K562 (cell line): ENCODE measurements around the gene FGF21. TPM values are rescaled to one million over a fixed set of nuclear protein-coding genes. Genes with fewer than 3 reads are reported as not detected.

Source experiments
- ATAC-seq: fragments of 200-7000 bp; cut with Tn5 transposase; 3 replicates; pipeline ENCODE4 v1.9.1; 2020; ENCODE audit warnings: moderate library complexity
- BruUV-seq: library from RNA; stranded (reverse); fragments of 400-500 nt; replicated peaks from 2 replicates; lab custom pipeline; 2021; lab: Mats Ljungman, UMichigan
- CTCF ChIA-PET: fragments of 300-600 bp; formaldehyde crosslinking; extraction: SDS; loops from one replicate; lab custom pipeline; 2021; ENCODE audit warnings: low intra/inter-chr PET ratio; lab: Yijun Ruan, JAX
- POLR2A ChIA-PET: fragments of 300-600, 350-650 bp; sonication (Branson Sonifier 250); formaldehyde crosslinking; extraction: SDS; loops from one replicate; lab custom pipeline; 2021; ENCODE audit warnings: antibody characterized with exemption, inconsistent platforms; lab: Yijun Ruan, JAX
- DNase-seq, 4 experiments: peaks; one replicate each; pipeline versions ENCODE4 v3.0.0 to v3.0.0-alpha.2; 2011 to 2018; ENCODE audit warnings: low spot score in 3 of 4, mixed read lengths in 3 of 4; ENCODE audit errors: extremely low read depth in 1 of 4
- FAIRE-seq: peaks from 2 replicates; lab custom pipeline; 2011; peaks lifted over from hg19 to GRCh38; lab: Jason Lieb, UNC
- H2AFZ ChIP-seq: 2 replicates; pipeline ENCODE4 v1.6.0; 2011; ENCODE audit warnings: low read depth, low read length, control low read depth, inconsistent platforms
- H3K27ac ChIP-seq: fragments of 200-600 bp; 3 replicates; pipeline ENCODE4 v1.8.0; 2011; ENCODE audit warnings: low read depth, mild to moderate bottlenecking, control low read depth, inconsistent platforms, low read length, moderate library complexity, mixed read lengths; ENCODE audit errors: extremely low read depth
- H3K27me3 ChIP-seq, 2 experiments: fragments of 300-600 bp in 1 of 2; 2 replicates in 1 of 2; 3 replicates in 1 of 2; pipeline versions ENCODE4 v1.6.0 to v1.8.0; 2011; ENCODE audit warnings: inconsistent platforms in 2 of 2, low read length in 2 of 2, mild to moderate bottlenecking in 1 of 2, mixed read lengths in 1 of 2, moderate library complexity in 1 of 2; ENCODE audit not compliant: control insufficient read depth in 2 of 2, insufficient read depth in 2 of 2
- H3K36me3 ChIP-seq: fragments of 300-600 bp; 3 replicates; pipeline ENCODE4 v1.8.0; 2011; ENCODE audit warnings: mild to moderate bottlenecking, low read length, inconsistent platforms; ENCODE audit not compliant: control insufficient read depth, insufficient read depth
- H3K4me1 ChIP-seq, 2 experiments: fragments of 200-600 bp in 1 of 2; replicated peaks in 1 of 2; 2 replicates in 1 of 2; 3 replicates in 1 of 2; pipeline versions ENCODE4 v1.5.1 to v1.8.0; 2011; ENCODE audit warnings: inconsistent platforms in 2 of 2, low read length in 2 of 2, mild to moderate bottlenecking in 1 of 2, mixed read lengths in 1 of 2, moderate library complexity in 1 of 2; ENCODE audit not compliant: control insufficient read depth in 2 of 2, insufficient read depth in 2 of 2
- H3K4me2 ChIP-seq: 2 replicates; pipeline ENCODE4 v1.6.1; 2011; ENCODE audit warnings: low read length, control low read depth, inconsistent platforms, mixed read lengths; ENCODE audit not compliant: insufficient read depth
- H3K4me3 ChIP-seq: fragments of 200-600 bp; sonication (generic), shearing (Covaris generic); 2 replicates; pipeline ENCODE4 v1.5.1; 2016; ENCODE audit warnings: control low read depth, inconsistent platforms
- H3K79me2 ChIP-seq: fragments of 200-600 bp; 3 replicates; pipeline ENCODE4 v1.8.0; 2011; ENCODE audit warnings: low read length, inconsistent platforms; ENCODE audit not compliant: control insufficient read depth, insufficient read depth
- H3K9ac ChIP-seq, 2 experiments: 2 replicates each; pipeline versions ENCODE4 v1.6.0 to v1.6.1; 2011; ENCODE audit warnings: low read depth in 2 of 2, low read length in 2 of 2, control low read depth in 1 of 2, inconsistent platforms in 1 of 2, mild to moderate bottlenecking in 1 of 2, mixed read lengths in 1 of 2; ENCODE audit not compliant: insufficient read depth in 1 of 2
- H3K9me1 ChIP-seq: one replicate; pipeline ENCODE4 v1.6.0; 2011; ENCODE audit warnings: inconsistent platforms, mild to moderate bottlenecking, low read length, moderate library complexity; ENCODE audit not compliant: control insufficient read depth, insufficient read depth
- H3K9me3 ChIP-seq: replicated peaks from 2 replicates; pipeline ENCODE4 v1.5.1; 2011; ENCODE audit warnings: low read depth, low read length, inconsistent platforms; ENCODE audit not compliant: control insufficient read depth, insufficient read depth
- H4K20me1 ChIP-seq: replicated peaks from 2 replicates; pipeline ENCODE4 v1.6.1; 2011; ENCODE audit warnings: low read length, inconsistent platforms, mixed read lengths; ENCODE audit not compliant: control insufficient read depth, insufficient read depth
- EZH2 ChIP-seq: IDR thresholded peaks from 2 replicates; pipeline ENCODE4 v1.6.1; 2012; ENCODE audit warnings: low read depth, mild to moderate bottlenecking, inconsistent platforms, low read length, borderline replicate concordance
- POLR2G ChIP-seq: fragments of 200-400 bp; formaldehyde crosslinking; IDR thresholded peaks from 2 replicates; pipeline ENCODE4 v1.6.1; 2017; ENCODE audit warnings: low read depth, mild to moderate bottlenecking, antibody characterized with exemption, low read length, moderate library complexity
- ZNF143 ChIP-seq: sonication (generic); formaldehyde crosslinking; IDR thresholded peaks from 2 replicates; pipeline ENCODE4 v1.9.0; 2022; ENCODE audit warnings: mild to moderate bottlenecking, missing genetic modification reagents
- WGBS: fragments of 100-300 bp; shearing (Covaris generic); methylation state at CpG from one replicate; pipeline ENCODE4 v1.1.6; 2016; ENCODE audit warnings: low coverage, mixed read lengths; ENCODE audit not compliant: insufficient coverage; ENCODE audit errors: missing lambda C conversion rate; 5-methylcytosine and 5-hydroxymethylcytosine counted together
- in situ Hi-C: fragments of 300-500 bp; cut with MboI; formaldehyde crosslinking; loops from 4 replicates; pipeline ENCODE4 v1.15.0; 2018; ENCODE audit warnings: inconsistent platforms, mixed read lengths
- intact Hi-C: fragments of 100-400 bp; cut with micrococcal nuclease; formaldehyde crosslinking; loops from 2 replicates; pipeline ENCODE4 v1.14.2; 2022
- polyA plus RNA-seq, 8 experiments: library from polyadenylated mRNA; depleted of rRNA in 4 of 8; stranded (reverse) in 5 of 8; unstranded in 3 of 8; fragments of >200 nt; fragmentation: Nextera tagmentation in 2 of 8; fragmentation: Illumina TruSeq in 1 of 8; extraction: Ambion mirVana in 2 of 8; extraction: Trizol in 1 of 8; gene quantifications; 2 replicates each; pipeline versions ENCODE4 v1.2.1 to v1.2.3, GENCODE V29; 2011 to 2014; ENCODE audit warnings: inconsistent platforms in 1 of 8, missing spikeins in 1 of 8
- total RNA-seq, 7 experiments: library from RNA; depleted of rRNA in 6 of 7; stranded (reverse); fragments of >200 nt in 6 of 7; fragmentation: Illumina TruSeq in 2 of 7; extraction: Trizol in 2 of 7; gene quantifications; 2 replicates each; pipeline versions ENCODE4 v1.2.1 to v1.2.3, GENCODE V29; 2011 to 2021; ENCODE audit warnings: low replicate concordance in 1 of 7

FGF21 gene
- total and polyA plus RNA-seq, 9 of the 15 experiments (the other 6 are each of a cell fraction or from before 2014, with no cell fraction given): 0.04 to 0.77 (median 0.09) TPM; not detected in 6

DNA sequence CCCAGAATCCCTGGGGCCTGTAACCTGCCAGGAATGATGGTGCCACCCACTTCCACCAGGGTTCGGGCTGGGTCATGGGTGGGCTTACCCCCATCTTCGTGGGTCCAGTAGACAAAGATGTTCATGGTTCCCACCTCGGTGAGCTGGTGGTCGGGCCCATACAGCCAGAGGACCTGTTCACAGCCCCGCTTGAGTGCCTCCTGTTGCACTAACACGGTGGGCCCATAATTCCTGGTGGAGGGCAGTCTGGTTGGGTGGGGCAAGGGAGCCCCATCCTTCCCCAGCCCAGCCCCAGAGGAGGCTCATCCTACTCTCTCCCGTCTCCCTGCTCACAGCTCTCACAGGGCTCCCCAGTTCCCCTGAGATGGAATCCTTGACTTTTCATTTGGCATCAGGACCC, 41.8 kb downstream of the FGF21 start:
- in situ Hi-C loops: loop anchor here (10.0 kb wide), 1 partner anchor 428 kb away; no protein-coding TSS in a partner anchor

DNA sequence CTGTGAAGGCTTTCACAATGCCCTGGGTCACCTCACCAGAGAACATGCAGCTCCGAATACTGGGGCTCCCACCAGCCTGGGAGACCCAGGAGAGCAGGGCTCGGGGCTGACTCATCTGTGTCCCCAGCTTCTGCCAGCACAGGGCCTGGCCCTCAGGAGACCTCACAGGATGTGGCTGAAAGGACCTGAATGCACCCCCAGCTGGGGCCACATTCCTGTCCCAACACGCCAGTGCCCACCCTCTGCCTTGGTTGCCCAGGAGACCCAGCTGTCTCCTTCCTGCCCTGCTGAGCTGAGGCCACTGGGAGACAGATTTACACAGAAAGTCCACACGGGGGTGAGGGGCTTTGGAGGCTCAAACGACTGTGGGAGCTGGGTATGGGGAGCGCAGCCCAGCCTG, 43.6 kb downstream of the FGF21 start:
- ATAC-seq: no peak
- FAIRE-seq: no peak
- CTCF ChIA-PET: no interaction called here
- POLR2A ChIA-PET: interaction anchor here (0.9 to 1.6 kb wide), 3 partner anchors 8 to 73 kb away, joined by 3 to 5 read pairs (median 3); partner anchors contain the start of gene PPP1R15A
- DNase-seq: no peak
- no peak for TF ChIP-seq EZH2
- peaks cover 20% of the 10 kb centered on the region; the same call in 1 of the 3 replicates for H3K36me3 ChIP-seq
- H3K27ac ChIP-seq: no peak overlapping the region
- H3K4me1 ChIP-seq: peaks cover 3 to 24% of the 10 kb centered on the region in 2 experiments; a peak in 4 of 5 replicates
- H3K9me1 ChIP-seq: no peaks in the 10 kb centered on the region
- no peaks in the 10 kb centered on the region for H4K20me1 ChIP-seq
- no peak overlapping the region for H3K4me3 ChIP-seq
- no peak overlapping the region; a peak in 1 of 4 replicates for H3K9ac ChIP-seq
- H3K4me2 ChIP-seq: no peak overlapping the region
- in situ Hi-C loops (loop anchor here (10.0 kb wide), 1 partner anchor 426 kb away; no protein-coding TSS in a partner anchor), intact Hi-C loops (no loop called here)
- no TSS peak for BruUV-seq
- H3K9me3 ChIP-seq: no peaks in the 10 kb centered on the region
- H2AFZ ChIP-seq: no peak overlapping the region
- 78% methylated on average over 5 of the region's 6 CpGs for WGBS
- H3K27me3 ChIP-seq: no peaks in the 10 kb centered on the region
- no peaks in the 10 kb centered on the region for H3K79me2 ChIP-seq

More for the DNA sequence above, 41.8 kb downstream of the FGF21 start:
- peaks cover 3 to 24% of the 10 kb centered on the region in 2 experiments; a peak in 4 of 5 replicates for H3K4me1 ChIP-seq
- H3K9ac ChIP-seq: no peak overlapping the region
- no peak overlapping the region for H3K27ac ChIP-seq
- intact Hi-C loops: no loop called here
- no peaks in the 10 kb centered on the region for H3K9me3 ChIP-seq
- no peaks in the 10 kb centered on the region for H3K27me3 ChIP-seq
- peak in 1 of 4 experiments; percentile 10 for DNase-seq
- FAIRE-seq: no peak
- no peaks in the 10 kb centered on the region for H3K9me1 ChIP-seq
- H3K79me2 ChIP-seq: no peaks in the 10 kb centered on the region
- ChIA-PET CTCF (no interaction called here), POLR2A (interaction anchor here (0.6 to 2.6 kb wide), 3 partner anchors 51 to 170 kb away, joined by 4 to 13 read pairs (median 4); no protein-coding TSS in a partner anchor)
- peaks cover 16% of the 10 kb centered on the region; the same call in 1 of the 3 replicates for H3K36me3 ChIP-seq
- no peak overlapping the region for H2AFZ ChIP-seq
- WGBS: 69% methylated on average over 6 of the region's 7 CpGs
- ATAC-seq: no peak
- H3K4me3 ChIP-seq: no peak overlapping the region
- TF ChIP-seq ZNF143 (CRISPR knock-in tag): no peak
- TF ChIP-seq POLR2G: 0 out of 2 replicates have a peak, but pooled peaks have one; percentile 6
- no peaks in the 10 kb centered on the region for H4K20me1 ChIP-seq
- H3K4me2 ChIP-seq: no peak overlapping the region
- no TSS peak for BruUV-seq
